Keratinocyte (primary cell): ENCODE results near the gene KIF3A. TPM values are rescaled to one million over a fixed set of nuclear protein-coding genes. Genes with fewer than 3 reads are reported as not detected.
"Not testable (repeated sequence)": the region's sequence is repeated elsewhere in the genome, so short reads cannot be mapped to it uniquely, and the experiment has no call there.

Experiments
- DNase-seq: peaks from one replicate; pipeline ENCODE4 v3.0.0-alpha.2; 2011; ENCODE audit warnings: low read depth, missing footprints, low spot score
- FAIRE-seq: peaks from 2 replicates; lab custom pipeline; 2011; peaks lifted over from hg19 to GRCh38; lab: Jason Lieb, UNC
- H2AFZ ChIP-seq: 2 replicates; pipeline ENCODE4 v1.6.0; 2012; ENCODE audit warnings: low read length, control low read depth, inconsistent platforms; ENCODE audit not compliant: control insufficient read depth
- H3K27ac ChIP-seq: 2 replicates; pipeline ENCODE4 v1.5.1; 2011; ENCODE audit warnings: low read length; ENCODE audit not compliant: control insufficient read depth, insufficient read depth
- H3K27me3 ChIP-seq: 3 replicates; pipeline ENCODE4 v1.6.0; 2011; ENCODE audit warnings: low read length; ENCODE audit not compliant: control insufficient read depth, insufficient read depth; ENCODE audit errors: extremely low read depth
- H3K36me3 ChIP-seq, 2 experiments: 2 replicates in 1 of 2; 3 replicates in 1 of 2; pipeline ENCODE4 v1.5.1; 2011; ENCODE audit warnings: low read length in 2 of 2, mild to moderate bottlenecking in 1 of 2; ENCODE audit not compliant: control insufficient read depth in 2 of 2, insufficient read depth in 2 of 2; ENCODE audit errors: extremely low read depth in 1 of 2
- H3K4me1 ChIP-seq: 3 replicates; pipeline ENCODE4 v1.5.1; 2011; ENCODE audit warnings: low read length; ENCODE audit not compliant: control insufficient read depth, insufficient read depth; ENCODE audit errors: extremely low read depth
- H3K4me2 ChIP-seq: 3 replicates; pipeline ENCODE4 v1.6.0; 2011; ENCODE audit warnings: low read depth, low read length; ENCODE audit not compliant: control insufficient read depth, insufficient read depth; ENCODE audit errors: extremely low read depth
- H3K4me3 ChIP-seq, 3 experiments: fragments of 200-600 bp in 1 of 3; sonication (generic) in 1 of 3; 2 replicates in 2 of 3; 3 replicates in 1 of 3; pipeline ENCODE4 v1.5.1; 2011 to 2016; ENCODE audit warnings: low read length in 3 of 3, mild to moderate bottlenecking in 3 of 3, control low read depth in 2 of 3, inconsistent platforms in 1 of 3, low read depth in 1 of 3, mixed read lengths in 1 of 3, mixed run types in 1 of 3, moderate library complexity in 1 of 3; ENCODE audit not compliant: control insufficient read depth in 2 of 3, insufficient read depth in 2 of 3; ENCODE audit errors: extremely low read depth in 1 of 3
- H3K79me2 ChIP-seq: 2 replicates; pipeline ENCODE4 v1.6.0; 2012; ENCODE audit warnings: low read length; ENCODE audit not compliant: control insufficient read depth, insufficient read depth
- H3K9ac ChIP-seq: 3 replicates; pipeline ENCODE4 v1.6.0; 2011; ENCODE audit warnings: low read length; ENCODE audit not compliant: control insufficient read depth, insufficient read depth; ENCODE audit errors: extremely low read depth
- H3K9me1 ChIP-seq: 3 replicates; pipeline ENCODE4 v1.6.0; 2011; ENCODE audit warnings: low read length; ENCODE audit not compliant: control insufficient read depth, insufficient read depth; ENCODE audit errors: extremely low read depth
- H3K9me3 ChIP-seq: 2 replicates; pipeline ENCODE4 v1.5.1; 2012; ENCODE audit warnings: low read depth, low read length; ENCODE audit not compliant: control insufficient read depth
- H4K20me1 ChIP-seq: 3 replicates; pipeline ENCODE4 v1.6.0; 2011; ENCODE audit warnings: low read length; ENCODE audit not compliant: control insufficient read depth, insufficient read depth; ENCODE audit errors: extremely low read depth
- CTCF ChIP-seq, 3 experiments: IDR thresholded peaks in 1 of 3; conservative IDR thresholded peaks in 1 of 3; optimal IDR thresholded peaks in 1 of 3; 2 replicates in 2 of 3; 3 replicates in 1 of 3; pipeline versions ENCODE3 to v1.5.1; 2011; ENCODE audit warnings: low read length in 3 of 3, mild to moderate bottlenecking in 3 of 3, moderate library complexity in 2 of 3, control low read depth in 1 of 3, inconsistent platforms in 1 of 3; ENCODE audit not compliant: insufficient read depth in 2 of 3; ENCODE audit errors: extremely low read depth in 1 of 3
- EZH2 ChIP-seq: IDR thresholded peaks from one replicate; pipeline ENCODE4 v1.6.1; 2012; ENCODE audit warnings: inconsistent platforms, mild to moderate bottlenecking, low read length, moderate library complexity
- dilution Hi-C: fragments of 300-500 bp; cut with MboI; formaldehyde crosslinking; loops from one replicate; pipeline ENCODE4 v1.7.0; 2020; ENCODE audit warnings: low sequenced_read_pairs; ENCODE audit not compliant: extremely low pct_ligation_motif_present
- polyA plus RNA-seq, 5 experiments: library from polyadenylated mRNA; depleted of rRNA in 3 of 5; stranded (reverse) in 3 of 5; stranded (forward) in 1 of 5; unstranded in 1 of 5; fragments of >200 nt; gene quantifications; 1 replicate in 1 of 5; 2 replicates in 3 of 5; 3 replicates in 1 of 5; pipeline versions ENCODE4 v1.2.1 to v1.2.3, GENCODE V29; 2011 to 2012; ENCODE audit warnings: missing spikeins in 2 of 5, low read depth in 1 of 5, low replicate concordance in 1 of 5

The KIF3A gene
- polyA plus RNA-seq, 1 donor (not counting 4 experiments of a cell fraction or from before 2014, with no cell fraction given) = 15.4 TPM

DNA sequence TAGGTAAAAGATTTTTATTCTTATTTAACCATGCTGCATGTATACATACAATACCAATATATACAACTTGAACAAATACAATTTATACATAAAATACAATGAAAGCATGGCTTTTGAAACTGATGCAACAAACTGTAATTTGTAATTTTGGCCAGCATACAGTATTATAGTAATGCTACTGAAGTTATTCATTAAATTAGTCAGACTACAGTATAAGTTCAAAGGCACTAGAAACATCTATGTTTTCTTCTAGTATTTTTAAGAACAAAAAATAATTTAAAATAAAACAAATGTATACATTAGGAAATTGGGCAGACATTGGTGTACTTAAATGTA, 44.7 kb downstream of the KIF3A start:
- no peak overlapping the region for H3K9ac ChIP-seq
- H3K4me1 ChIP-seq = no peaks in the 10 kb centered on the region
- no peak overlapping the region for H3K4me2 ChIP-seq
- H3K9me3 ChIP-seq = no peaks in the 10 kb centered on the region
- TF ChIP-seq EZH2 (no peak), CTCF (optimal IDR thresholded peaks at IDR 0.05 in 1 of 3, IDR thresholded peaks at IDR 0.05 in 1 of 3, conservative IDR thresholded peaks at IDR 0.05 in 1 of 3; ENCODE audit: extremely low read depth in 1 of 3, insufficient read depth in 2 of 3, low read length in 3 of 3) (no peak)
- no peak overlapping the region for H2AFZ ChIP-seq
- H4K20me1 ChIP-seq = no peaks in the 10 kb centered on the region
- no peak overlapping the region for H3K4me3 ChIP-seq
- dilution Hi-C loops = no loop called here
- peaks cover 2 to 6% of the 10 kb centered on the region in 2 experiments for H3K36me3 ChIP-seq
- FAIRE-seq (no peak), DNase-seq (no peak)
- no peaks in the 10 kb centered on the region for H3K9me1 ChIP-seq
- peak overlapping the region; percentile 58 for H3K27ac ChIP-seq
- H3K27me3 ChIP-seq = no peaks in the 10 kb centered on the region
- H3K79me2 ChIP-seq = no peaks in the 10 kb centered on the region

- H3K9me3 ChIP-seq, DNase-seq, H3K4me2 ChIP-seq, H3K9ac ChIP-seq, H3K4me3 ChIP-seq, H3K9me1 ChIP-seq, H3K79me2 ChIP-seq, H4K20me1 ChIP-seq, H3K27me3 ChIP-seq, H2AFZ ChIP-seq, H3K36me3 ChIP-seq, dilution Hi-C loops, FAIRE-seq, H3K4me1 ChIP-seq: not testable (repeated sequence)
- peak overlapping the region; percentile 58 for H3K27ac ChIP-seq
Measured at GRCh38 chr5:132691755-132692631, 45.4 kb downstream of the KIF3A start.
